HG03571 (cell line): Measurements from ENCODE around the gene RBMS1.

ENCODE experiments used
- ATAC-seq: cut with Tn5 transposase; IDR thresholded peaks from one replicate; pipeline ENCODE4 v1.9.1; 2021; ENCODE audit not compliant: unreplicated experiment

Gene RBMS1

DNA sequence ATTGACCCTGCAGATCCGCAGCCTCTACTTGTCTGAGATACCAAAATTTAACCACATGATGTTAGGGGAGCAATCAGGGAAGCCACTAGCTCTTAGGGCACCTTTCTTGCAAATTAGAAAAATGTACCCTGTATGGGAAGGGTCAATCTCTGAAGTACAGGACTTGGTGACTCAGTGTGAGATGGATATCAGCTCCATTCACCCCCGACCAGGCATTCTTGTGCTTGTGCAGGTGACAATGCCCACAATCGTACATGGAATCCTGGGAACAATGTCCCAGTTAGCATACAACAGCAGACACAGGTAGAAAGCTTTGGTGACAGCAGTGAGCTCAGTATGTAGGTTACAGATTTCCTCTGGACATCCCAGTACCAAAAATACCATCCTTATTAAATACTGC lies 155.9 kb downstream of the RBMS1 start:
- no peak for ATAC-seq

DNA sequence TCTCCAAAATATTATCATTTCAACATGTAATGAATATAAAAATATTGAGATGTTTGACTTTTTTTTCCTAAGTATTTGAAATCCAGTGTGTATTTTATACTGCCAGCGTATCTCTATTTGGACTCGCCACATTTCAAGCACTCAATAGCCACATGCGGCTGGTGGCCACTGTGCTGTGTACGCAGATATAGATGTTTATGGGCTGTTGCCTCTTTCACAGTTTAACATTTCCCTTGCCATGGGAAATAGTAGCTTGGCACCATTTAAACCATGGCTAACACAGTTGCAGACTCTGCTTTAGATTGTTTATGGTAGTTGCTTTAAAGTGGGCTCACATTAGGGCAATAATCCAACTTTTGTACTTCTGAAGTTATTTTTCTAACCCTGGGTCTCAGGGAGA lies 157.0 kb downstream of the RBMS1 start:
- ATAC-seq: no peak

DNA sequence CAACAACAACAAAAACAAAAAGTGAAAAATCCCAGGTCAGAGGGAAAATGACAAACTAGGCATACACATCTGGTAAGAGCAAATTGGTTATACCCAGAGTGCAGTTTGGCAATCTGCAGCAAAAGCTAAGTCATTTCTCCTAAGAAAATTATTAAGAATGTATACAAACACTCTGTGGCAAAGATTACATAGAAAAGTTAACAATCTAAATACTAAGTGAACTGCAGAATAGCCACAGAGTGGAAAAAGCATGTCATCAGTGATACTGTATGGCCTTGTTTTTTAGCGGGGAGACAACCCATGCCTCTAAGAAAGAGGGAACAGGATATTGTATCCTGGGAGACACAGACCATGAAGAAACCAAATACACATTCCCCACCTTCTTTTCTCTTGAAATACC lies 157.5 kb downstream of the RBMS1 start:
- ATAC-seq: no peak

GRCh38 chr2:160335441-160335840 lies 158.2 kb downstream of the RBMS1 start:
- no peak for ATAC-seq

GRCh38 chr2:160334028-160334741 lies 159.4 kb downstream of the RBMS1 start:
- no peak for ATAC-seq

DNA sequence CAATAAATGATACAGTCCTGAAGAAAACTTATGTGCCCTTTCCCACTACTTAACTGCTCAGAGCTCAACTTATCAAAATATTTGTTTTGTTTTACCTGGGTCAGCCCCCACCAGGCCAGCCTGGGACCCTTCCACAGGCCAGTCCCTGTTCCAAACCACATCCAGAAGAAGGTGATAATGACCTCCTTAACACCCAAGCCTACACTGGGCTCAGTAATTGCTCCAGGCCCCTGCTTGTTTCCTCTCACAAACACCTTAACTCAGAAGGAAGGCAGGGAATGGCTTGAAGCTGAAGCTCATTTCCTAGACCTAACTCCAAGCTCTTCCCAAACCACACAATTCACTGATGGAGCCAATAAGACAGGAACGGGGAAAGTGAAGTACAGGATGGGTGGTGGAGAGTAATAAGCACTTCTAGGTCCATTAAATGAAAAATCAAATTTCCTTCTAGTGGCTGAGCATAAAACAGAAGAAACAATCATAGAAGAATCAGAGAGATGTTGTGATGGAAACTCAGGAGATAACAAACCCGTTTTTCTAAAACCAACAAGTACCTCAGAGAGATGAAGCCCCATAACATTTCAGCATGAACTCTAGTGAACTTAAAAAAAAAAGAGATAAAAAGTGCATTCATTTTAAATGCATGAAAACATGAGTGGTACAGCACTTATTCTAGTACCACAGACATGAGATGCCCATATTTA lies 160.1 kb downstream of the RBMS1 start:
- ATAC-seq: no peak

DNA sequence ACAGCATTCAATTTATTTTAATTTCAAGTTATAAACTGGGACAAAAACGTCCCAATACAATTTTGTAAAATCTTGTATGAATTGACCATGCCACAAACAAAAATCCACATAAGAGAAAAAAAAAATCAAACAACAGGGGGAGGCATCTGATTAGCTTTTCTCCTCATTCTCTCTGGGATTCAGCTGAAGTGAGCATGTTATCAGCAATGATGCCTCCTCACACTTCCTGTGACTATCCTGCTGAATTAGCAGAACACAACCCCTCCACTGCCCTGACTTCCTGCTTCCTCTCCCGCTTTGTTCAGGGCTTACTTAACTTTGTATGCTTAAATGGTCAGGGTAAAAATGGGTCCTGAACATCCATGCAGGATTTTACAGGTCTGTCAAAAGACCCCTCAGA lies 161.3 kb downstream of the RBMS1 start:
- ATAC-seq: no peak

- ATAC-seq: no peak
Observed at GRCh38 chr2:160331258-160332025, 162.2 kb downstream of the RBMS1 start.

GRCh38 chr2:160328811-160329527 lies 164.6 kb downstream of the RBMS1 start:
- ATAC-seq: no peak

DNA sequence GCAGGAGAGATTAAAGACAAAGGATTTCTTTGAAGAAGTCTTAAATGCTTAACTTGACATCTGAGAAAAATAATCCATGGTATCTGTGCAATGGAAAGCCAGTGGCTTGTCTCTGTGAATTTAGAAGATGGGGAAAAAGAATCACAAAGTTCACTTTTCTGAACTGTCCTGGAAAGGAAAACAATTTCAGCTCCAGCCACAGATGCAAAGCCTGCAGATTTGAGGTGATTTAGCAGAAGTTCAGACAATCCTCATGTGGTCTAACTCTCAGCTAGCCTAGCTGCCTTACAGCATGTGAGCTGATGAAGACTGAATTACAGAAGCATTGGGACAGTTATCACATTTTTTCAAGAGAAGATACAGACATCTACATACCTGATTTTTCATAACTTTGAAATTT lies 166.8 kb downstream of the RBMS1 start:
- no peak for ATAC-seq

DNA sequence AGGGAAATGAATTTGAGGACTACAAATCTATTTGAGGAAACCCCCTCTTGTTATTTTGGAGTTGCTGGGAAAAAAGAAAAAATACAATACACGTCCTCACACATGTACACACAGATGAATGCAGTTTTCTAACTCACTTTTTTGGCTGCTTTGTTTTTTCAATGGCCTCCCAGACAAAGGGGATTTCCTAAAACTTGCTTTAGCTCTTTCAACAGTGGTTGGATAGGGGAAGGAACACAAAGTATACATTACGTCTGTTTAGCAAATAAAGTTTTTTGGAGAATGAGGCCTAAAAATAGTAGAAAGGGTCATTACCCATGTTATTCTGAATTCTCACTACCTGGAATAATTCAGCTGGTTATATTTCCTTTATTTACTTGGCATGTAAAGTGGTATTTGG lies 168.2 kb downstream of the RBMS1 start:
- ATAC-seq: no peak

GRCh38 chr2:160324917-160325316 lies 168.7 kb downstream of the RBMS1 start:
- no peak for ATAC-seq

DNA sequence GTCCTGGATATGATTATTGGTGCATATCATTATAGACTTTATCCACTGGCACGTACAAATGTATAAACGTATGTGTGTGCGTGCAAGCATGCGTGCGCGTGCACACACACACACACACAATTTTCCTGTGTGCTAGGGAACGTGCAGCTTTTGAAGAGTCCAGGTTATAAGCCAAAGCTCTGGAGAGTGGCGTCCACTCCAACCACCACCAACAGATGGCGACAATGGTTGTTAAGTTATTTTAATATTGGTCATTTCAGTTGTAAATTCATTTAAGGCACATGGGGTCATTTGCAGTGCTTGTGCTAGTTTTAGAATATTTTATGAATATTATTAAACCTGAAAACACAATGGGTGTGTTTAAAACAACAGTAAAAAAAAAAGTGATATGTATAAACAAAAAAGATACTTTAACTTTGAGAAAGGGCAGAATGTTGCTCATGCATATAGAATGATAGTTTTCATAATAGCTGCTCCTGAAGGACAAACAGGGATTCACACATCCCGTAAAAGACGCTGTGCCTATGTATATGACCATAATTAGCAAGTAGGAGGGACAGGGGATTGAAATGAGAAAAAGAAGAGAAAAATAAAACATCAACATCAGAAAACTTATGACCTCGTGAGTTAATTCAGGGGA lies 169.3 kb downstream of the RBMS1 start:
- ATAC-seq: no peak

GRCh38 chr2:160322320-160322719 lies 171.3 kb downstream of the RBMS1 start:
- ATAC-seq: no peak

DNA sequence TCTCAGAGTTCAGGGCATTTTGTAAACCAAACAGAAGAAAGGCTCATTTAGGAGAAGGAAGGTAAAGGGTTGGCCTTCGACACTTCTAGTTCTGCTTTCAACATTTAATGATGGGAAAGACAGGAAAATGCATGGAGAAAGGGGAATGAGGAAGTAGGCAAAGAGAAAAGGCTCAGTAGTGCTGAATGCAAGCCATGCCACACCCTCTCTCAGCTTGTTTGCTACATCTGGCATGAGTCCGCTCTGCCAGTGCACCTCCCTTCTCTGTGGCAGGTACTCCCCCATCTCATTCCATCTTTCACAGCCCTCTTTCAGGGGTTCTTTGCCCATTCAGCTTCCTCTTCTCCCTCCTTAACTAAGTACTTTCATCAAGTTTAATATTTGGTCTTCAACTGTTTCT lies 172.6 kb downstream of the RBMS1 start:
- no peak for ATAC-seq

GRCh38 chr2:160319700-160320099 lies 173.9 kb downstream of the RBMS1 start:
- no peak for ATAC-seq

DNA sequence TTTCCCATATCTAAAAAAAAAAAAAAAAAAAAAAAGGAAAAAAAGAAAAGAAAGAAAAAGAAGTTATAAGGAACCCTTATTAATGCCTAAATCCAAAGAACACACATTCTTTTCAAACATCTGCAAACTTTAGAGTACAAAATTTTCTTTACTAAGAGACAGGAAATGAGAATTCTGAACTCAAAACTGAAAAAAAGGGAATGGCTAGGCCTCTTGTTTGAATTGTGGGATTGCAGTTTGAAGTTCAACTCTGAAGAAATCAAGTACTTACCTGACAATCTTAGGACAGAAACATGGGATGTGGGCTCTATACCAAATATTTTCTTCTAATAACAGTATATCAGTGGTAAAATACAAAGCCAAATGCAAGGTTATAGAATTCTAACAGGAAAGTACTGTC lies 175.4 kb downstream of the RBMS1 start:
- no peak for ATAC-seq

DNA sequence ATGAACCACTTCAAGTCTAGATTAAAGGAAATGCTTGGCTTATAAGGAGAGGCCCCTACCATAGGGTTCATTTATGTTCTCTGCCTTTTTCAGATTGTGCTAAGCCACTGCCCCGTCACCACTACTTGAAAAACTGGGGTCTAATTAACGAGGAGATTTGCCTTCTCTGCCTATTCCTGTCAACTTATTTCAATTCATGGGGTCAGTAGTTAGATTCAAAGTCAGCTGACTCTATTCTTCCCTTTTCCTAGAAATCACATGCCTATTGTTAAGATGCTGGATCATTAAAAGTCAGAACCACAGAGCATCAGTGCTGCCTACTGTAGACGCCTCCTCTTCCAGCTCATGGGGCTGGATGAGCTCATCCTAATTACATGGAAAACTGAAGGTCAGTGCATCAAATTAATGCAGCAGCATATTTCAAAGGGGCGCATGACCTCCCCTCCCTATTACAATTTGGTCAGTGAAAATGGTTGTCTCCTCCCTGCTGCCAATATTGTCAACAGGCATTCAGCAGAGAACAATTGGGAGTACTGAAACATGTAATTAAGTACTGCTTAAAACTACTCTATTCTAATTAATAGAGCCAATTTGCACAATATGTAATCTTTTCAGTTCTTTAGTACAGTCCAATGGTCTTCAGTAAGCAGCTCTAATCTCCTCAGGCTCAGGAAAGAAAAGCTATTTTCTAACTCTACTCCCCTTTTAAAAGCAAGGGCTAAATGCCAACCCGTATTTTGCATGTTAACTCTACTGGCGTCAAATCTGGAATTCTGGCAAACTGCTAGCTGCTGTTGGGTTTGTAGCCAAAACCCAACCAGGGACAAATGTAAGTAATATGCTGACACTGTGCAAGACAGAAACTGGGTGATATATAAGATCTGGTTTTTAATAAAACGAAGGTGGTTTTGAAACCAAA lies 176.2 kb downstream of the RBMS1 start:
- ATAC-seq: no peak

GRCh38 chr2:160315337-160315736 lies 178.3 kb downstream of the RBMS1 start:
- no peak for ATAC-seq
